HUDEP-2 (cell line): ENCODE data around the gene RXRA.
A peak's percentile ranks its signal among the peaks of the same experiment; 100 is the strongest.

Experiments
- DNase-seq, 76 experiments: peaks; one replicate each; lab custom pipeline; 2025; ENCODE audit not compliant: unreplicated experiment in 76 of 76; lab: John Stamatoyannopoulos, UW

Gene RXRA

GRCh38 chr9:134422301-134423090, 96.2 kb downstream of the RXRA start:
- DNase-seq, result no peak

GRCh38 chr9:134423166-134423565, 96.9 kb downstream of the RXRA start:
- no peak for DNase-seq

DNA sequence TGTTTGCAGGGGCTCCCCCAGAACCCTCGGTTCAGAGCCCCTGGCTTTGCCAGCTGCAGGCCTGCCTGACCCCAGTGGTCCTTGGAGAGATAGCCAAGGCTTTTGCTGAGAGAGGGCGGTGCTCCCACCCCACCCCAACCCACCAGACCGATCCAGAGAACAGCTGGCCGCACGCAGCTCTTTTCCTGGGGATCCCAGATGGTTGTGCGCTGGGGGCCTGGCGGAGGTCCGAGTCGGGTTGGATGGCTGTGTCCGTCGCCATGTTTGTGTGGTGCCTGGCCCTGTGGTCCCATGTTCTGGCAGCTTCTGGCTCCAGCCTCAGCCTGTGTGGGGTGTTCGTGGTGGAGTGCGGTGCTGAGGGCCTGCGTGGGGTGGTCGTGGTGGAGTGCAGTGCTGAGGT, 97.5 kb downstream of the RXRA start:
- no peak for DNase-seq

- DNase-seq, result no peak
Observed at GRCh38 chr9:134424818-134425217, 98.6 kb downstream of the RXRA start.

- DNase-seq, result no peak
Observed at GRCh38 chr9:134425401-134425800, 99.1 kb downstream of the RXRA start.

- no peak for DNase-seq
Observed at GRCh38 chr9:134425812-134426211, 99.6 kb downstream of the RXRA start.

- no peak for DNase-seq
Observed at GRCh38 chr9:134426436-134426835, 100.2 kb downstream of the RXRA start.

DNA sequence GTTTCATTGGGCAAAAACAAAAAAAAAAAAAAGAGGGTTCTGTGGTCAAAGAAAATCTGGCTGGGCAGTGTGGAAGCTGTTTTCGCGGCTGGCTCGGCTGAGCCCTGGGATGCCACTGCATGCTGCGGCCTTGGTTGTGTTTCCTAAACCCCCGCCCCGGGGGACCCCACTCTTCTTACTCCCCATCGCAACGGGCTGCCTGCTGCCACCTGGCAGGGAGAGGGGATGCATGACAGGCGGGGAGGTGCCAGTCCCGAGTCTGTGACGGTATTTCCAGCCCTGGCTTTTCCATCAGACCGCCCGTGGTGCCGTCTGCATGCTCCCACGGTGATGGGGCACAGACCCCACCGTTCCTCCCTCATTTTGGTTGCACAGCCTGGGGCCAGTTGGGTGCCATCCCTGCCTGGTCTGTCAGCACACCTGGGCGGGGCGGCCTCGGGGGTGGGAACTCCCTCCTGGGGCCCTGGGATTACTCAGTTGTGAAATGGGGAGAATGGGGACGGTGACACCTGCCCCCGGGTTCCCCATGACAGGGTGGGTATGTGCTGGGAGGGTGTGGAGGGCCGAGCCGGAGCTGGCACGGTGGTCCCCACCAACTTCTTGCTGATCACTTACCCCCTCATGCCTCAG, 101.0 kb downstream of the RXRA start:
- DNase-seq, result no peak

DNA sequence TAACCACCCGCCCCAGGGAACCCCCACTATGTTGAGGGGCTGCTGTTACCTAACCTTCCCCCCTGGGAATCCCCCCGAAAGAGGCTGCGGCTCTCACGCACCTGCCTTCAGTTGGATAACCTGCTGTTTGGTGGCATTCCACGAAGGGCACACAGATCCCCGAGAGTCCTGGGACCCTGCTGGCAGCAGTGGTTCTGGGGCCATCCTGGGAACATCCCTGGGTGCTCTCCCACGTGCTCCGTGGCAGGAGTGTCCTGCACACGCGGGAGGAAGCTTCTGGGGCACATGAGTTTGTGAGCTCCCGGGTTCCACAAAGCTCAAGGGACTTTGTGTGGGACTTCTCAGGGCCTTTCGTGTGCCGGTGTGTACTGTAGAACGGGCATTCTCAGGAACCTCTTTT, 102.3 kb downstream of the RXRA start:
- no peak for DNase-seq

DNA sequence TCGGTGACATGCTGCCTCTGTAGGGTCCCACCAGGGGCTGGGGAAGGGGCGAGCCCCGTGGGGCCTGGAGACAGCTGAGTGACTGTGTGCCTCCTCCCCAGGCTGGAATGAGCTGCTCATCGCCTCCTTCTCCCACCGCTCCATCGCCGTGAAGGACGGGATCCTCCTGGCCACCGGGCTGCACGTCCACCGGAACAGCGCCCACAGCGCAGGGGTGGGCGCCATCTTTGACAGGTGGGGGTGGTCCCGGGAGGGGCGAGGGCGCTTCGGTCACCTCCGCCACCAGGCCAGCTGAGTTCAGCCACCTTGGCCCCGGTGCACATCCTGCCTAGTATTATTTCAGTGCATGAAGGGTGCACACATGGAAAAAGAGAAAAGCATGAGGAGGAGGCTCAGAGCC, 102.8 kb downstream of the RXRA start:
- no peak for DNase-seq

DNA sequence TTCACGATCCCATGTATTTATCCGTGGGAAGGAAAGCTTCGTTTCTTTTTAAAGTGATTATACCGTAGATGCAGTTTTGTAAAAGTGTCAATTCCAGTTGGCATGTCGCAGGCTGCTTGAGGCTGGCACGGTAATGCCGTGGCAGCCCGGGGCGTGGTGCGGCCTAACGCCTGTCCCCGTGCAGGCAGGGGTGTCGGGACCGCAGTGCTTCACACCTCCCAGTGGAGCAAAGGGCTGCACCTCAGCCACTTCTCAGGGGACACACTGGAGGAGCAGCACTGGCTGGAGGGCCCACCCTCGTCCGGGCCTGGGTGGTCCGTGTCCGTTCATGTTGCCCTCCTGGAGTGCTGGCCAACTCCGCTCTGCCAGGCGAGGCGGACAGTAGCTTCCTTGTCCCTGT, 103.2 kb downstream of the RXRA start:
- DNase-seq, result no peak

GRCh38 chr9:134431095-134431494, 104.8 kb downstream of the RXRA start:
- no peak for DNase-seq

GRCh38 chr9:134431626-134432025, 105.4 kb downstream of the RXRA start:
- no peak for DNase-seq

DNA sequence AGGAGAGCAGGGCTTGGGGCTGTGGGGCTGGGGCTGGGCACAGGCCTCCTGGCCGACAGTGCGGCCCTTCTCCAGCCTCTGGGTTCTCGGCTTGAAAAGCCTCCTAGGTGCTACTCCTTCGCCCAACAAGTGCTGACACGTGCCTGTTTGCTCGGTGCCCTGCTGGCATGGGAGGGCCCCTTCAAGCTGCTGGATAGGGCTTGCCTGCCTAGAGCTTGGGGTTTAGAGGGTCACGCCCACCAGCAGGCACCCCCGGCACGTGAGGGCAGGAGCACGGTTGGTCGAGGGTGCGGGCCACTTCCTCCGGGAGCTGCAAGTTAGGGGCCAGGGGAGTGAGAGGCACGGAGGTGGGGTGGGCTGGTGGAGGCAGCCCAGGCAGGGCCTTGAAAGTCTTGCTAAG, 106.2 kb downstream of the RXRA start:
- DNase-seq, result no peak

GRCh38 chr9:134433101-134433500, 106.8 kb downstream of the RXRA start:
- no peak for DNase-seq

DNA sequence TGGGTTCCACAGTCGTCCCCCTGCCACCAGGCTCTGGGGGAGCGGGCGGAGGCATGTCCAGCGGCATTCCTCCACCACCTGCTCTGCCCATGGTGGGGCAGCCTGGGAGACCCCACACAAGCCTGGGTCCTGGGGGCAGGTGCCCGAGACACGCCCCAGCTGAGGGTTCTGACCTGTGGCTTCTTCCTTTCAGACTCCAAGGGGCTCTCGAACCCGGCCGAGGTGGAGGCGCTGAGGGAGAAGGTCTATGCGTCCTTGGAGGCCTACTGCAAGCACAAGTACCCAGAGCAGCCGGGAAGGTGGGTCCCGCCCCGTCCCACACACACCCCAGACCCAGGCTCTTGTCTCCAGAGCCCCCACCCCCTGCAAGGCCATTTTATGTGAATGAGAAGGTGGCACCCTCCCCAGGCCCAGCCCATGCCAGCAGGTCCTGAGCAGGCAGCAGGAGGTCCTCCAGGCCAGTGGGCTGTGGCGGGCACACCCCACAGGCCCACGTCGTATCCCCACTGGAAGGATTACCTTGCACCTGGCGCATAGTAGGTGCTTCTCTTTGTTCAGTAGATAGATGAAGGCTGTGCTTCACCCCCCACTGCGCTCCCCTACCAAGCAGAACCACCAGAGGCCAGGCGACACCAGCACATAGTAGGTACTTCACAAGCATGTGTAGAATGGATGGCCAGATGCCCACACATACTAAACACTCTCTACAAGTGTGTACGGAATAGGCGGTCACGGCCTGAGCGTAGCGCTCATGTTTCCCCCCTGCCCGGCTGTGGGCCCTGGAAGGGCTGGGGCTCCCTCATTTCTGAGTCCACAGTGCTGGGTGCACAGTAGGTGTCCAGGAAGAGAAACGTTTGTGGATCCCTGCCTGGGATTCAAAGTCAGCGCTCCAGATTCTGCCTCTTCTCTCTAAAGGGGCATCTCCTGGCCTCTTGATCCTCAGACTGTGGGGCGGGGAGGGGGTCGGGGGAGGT, 107.9 kb downstream of the RXRA start:
- DNase-seq, result no peak

DNA sequence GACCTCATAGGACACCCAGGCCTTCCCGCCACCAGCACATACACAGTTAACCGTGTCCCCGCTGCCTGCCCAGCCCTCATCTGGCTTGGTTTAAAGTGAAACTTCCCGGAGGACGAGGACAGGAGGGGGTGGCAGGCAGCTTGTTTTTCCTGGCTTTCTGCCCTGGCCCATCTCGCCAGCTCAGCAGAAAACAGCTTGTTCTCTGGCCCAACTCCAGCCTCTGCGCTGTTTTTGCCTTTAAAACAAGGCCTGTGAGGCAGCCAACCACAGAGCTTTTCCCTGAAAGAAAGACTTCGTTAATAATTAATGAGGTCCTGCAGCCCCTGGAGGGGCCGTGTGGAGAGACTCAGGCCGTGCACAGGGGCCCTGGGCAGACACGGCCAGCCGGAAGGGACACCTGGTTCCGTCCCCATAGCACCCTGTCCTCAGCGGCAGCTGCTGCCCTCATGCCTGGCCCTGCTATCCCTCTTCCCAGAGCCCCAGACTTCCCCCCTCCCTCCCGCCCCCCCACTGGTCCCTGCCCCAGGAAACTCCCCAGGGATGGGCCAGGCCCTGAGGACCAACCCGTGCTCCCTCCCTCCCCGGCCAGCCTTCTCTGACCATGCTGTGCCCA, 108.7 kb downstream of the RXRA start:
- peak in 73 of 76 experiments; percentile 14 to 85 (median 65) for DNase-seq

DNA sequence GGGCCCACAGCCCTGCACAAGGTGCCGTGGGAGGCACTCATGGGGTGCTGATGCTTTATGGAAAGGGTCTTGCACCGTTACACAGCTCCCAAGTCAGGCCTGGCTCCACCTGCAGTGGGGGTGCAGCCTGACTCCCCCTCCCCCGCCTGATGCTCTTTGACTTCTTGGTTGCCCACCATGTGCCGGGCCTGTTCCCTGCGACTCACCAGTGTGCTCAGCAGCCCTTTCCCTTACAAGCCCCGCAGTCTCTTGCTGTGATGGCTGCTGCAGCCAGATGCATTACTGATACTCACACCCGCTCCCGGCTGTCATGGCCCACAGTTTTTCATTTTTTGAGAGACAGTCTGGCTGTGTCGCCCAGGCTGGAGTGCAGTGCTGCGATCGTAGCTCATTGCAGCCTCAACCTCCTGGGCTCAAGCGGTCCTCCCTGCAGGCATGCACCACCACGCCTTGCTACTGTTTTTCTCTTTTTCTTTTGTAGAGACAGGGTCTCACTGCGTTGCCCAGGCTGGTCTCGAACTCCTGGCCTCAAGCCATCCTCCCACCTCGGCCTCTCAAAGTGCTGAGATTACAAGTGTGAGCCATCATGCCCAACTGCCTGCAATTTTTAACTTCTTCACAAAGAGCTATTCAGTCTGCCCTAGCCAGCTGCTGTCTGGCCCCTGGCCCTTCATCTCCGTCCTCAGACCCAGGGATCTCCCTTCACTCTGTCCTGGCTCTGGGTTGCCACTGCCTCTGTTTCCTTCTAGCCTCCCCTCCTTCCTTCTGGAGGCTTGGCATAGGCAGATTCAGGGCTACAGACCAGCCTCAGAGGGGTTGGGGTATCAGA, 109.5 kb downstream of the RXRA start:
- DNase-seq, result no peak

DNA sequence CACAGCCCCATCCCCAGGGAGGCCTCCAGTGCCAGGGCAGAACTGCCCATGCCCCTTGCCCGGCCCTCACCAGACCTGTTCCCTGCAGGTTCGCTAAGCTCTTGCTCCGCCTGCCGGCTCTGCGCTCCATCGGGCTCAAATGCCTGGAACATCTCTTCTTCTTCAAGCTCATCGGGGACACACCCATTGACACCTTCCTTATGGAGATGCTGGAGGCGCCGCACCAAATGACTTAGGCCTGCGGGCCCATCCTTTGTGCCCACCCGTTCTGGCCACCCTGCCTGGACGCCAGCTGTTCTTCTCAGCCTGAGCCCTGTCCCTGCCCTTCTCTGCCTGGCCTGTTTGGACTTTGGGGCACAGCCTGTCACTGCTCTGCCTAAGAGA, 110.1 kb downstream of the RXRA start:
- no peak for DNase-seq

DNA sequence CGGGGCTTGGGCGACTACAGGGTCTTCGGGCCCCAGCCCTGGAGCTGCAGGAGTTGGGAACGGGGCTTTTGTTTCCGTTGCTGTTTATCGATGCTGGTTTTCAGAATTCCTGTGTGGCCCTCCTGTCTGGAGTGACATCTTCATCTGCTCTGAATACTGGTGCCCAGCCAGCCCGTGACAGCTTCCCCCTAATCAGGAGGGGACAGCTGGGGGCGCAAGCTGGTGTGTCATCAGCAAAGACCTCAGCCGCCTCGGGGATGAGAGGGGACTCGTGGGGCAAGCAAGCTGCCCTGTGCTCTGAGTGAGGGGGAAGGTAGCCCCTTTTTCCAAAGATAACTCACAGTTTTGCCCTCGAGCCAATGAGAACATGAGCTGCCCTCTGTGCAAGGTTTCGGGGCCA, 110.7 kb downstream of the RXRA start:
- DNase-seq, result no peak
